SK-N-SH treated with all-trans-retinoic acid at 6 μM for 48 hours (cell line): ENCODE results near the gene CRYBA2.

ENCODE experiments used
- CREB5 ChIP-seq: fragments of 250-450 bp; sonication (Bioruptor Pico); IDR thresholded peaks from 2 replicates; pipeline ENCODE4 v1.5.1; 2020; ENCODE audit warnings: low read depth, mild to moderate bottlenecking, moderate library complexity
- ESRRG ChIP-seq: fragments of 250-450 bp; sonication (Bioruptor Pico); IDR thresholded peaks from 2 replicates; pipeline ENCODE4 v1.6.1; 2021; ENCODE audit warnings: mild to moderate bottlenecking
- GLIS3 ChIP-seq: fragments of 250-450 bp; sonication (Bioruptor Pico); IDR thresholded peaks from 2 replicates; pipeline ENCODE4 v1.5.0; 2020; ENCODE audit warnings: mild to moderate bottlenecking, moderate library complexity
- PATZ1 ChIP-seq: fragments of 250-450 bp; sonication (Bioruptor Pico); IDR thresholded peaks from 2 replicates; pipeline ENCODE4 v1.8.0; 2020; ENCODE audit warnings: mild to moderate bottlenecking, moderate library complexity, borderline replicate concordance
- PPARA ChIP-seq: fragments of 250-450 bp; sonication (Bioruptor Pico); IDR thresholded peaks from 2 replicates; pipeline ENCODE4 v1.5.0; 2020; ENCODE audit warnings: mild to moderate bottlenecking, borderline replicate concordance
- RARB ChIP-seq: fragments of 250-450 bp; sonication (Bioruptor Pico); IDR thresholded peaks from 2 replicates; pipeline ENCODE4 v1.8.0; 2021; ENCODE audit warnings: mild to moderate bottlenecking, moderate library complexity
- SNAI2 ChIP-seq: fragments of 250-450 bp; sonication (Bioruptor Pico); IDR thresholded peaks from 2 replicates; pipeline ENCODE4 v1.5.0; 2020; ENCODE audit warnings: mild to moderate bottlenecking, moderate library complexity
- ZFP3 ChIP-seq: fragments of 250-450 bp; sonication (Bioruptor Pico); IDR thresholded peaks from 2 replicates; pipeline ENCODE4 v1.5.0; 2020; ENCODE audit warnings: mild to moderate bottlenecking, moderate library complexity
- ZFP30 ChIP-seq: fragments of 450-650 bp; formaldehyde crosslinking; IDR thresholded peaks from 2 replicates; pipeline ENCODE4 v1.5.0; 2022; ENCODE audit warnings: mild to moderate bottlenecking, moderate library complexity
- ZNF565 ChIP-seq: fragments of 450-650 bp; formaldehyde crosslinking; conservative IDR thresholded peaks from 2 replicates; pipeline ENCODE4 v1.5.0; 2020; ENCODE audit warnings: low read depth, mild to moderate bottlenecking, moderate library complexity
- ZNF70 ChIP-seq: fragments of 450-650 bp; formaldehyde crosslinking; IDR thresholded peaks from 2 replicates; pipeline ENCODE4 v1.5.0; 2020; ENCODE audit warnings: mild to moderate bottlenecking, moderate library complexity

GRCh38 chr2:218992703-218993344 is 398 bp downstream of the CRYBA2 start:
- no peak for TF ChIP-seq PATZ1 (CRISPR knock-in tag)
- TF ChIP-seq RARB (CRISPR knock-in tag) = no peak
- no peak for TF ChIP-seq CREB5 (CRISPR knock-in tag)
- no peak for TF ChIP-seq GLIS3
- TF ChIP-seq ZFP3 (CRISPR knock-in tag) = no peak
- TF ChIP-seq PPARA (CRISPR knock-in tag) = no peak
- TF ChIP-seq ZNF565 = no peak
- TF ChIP-seq SNAI2 (CRISPR knock-in tag) = no peak
- no peak for TF ChIP-seq ESRRG (CRISPR knock-in tag)
- TF ChIP-seq ZFP30 (CRISPR knock-in tag) = no peak
- no peak for TF ChIP-seq ZNF70 (CRISPR knock-in tag)
